Neural cell (in vitro differentiated cells): ENCODE results near the gene TSGA10IP.

ENCODE experiments used
- CTCF ChIP-seq: fragments of 450-650 bp; IDR thresholded peaks from 2 replicates; pipeline ENCODE4 v1.5.1; 2014; ENCODE audit warnings: antibody characterized with exemption, mild to moderate bottlenecking, moderate library complexity; ENCODE audit not compliant: poor library complexity, severe bottlenecking
- EP300 ChIP-seq: fragments of 450-650 bp; conservative IDR thresholded peaks from 2 replicates; pipeline ENCODE4 v1.6.1; 2014; ENCODE audit warnings: antibody characterized with exemption, mild to moderate bottlenecking, moderate library complexity; ENCODE audit not compliant: poor library complexity, severe bottlenecking
- EZH2 ChIP-seq: fragments of 200-600, 300-800 bp; shearing (Covaris generic), sonication (generic); IDR thresholded peaks from 2 replicates; pipeline ENCODE4 v1.6.1; 2014; ENCODE audit warnings: antibody characterized with exemption, low read length, borderline replicate concordance, mild to moderate bottlenecking; ENCODE audit not compliant: insufficient read depth, poor library complexity, severe bottlenecking
- MXI1 ChIP-seq: fragments of 450-650 bp; conservative IDR thresholded peaks from 2 replicates; pipeline ENCODE4 v1.6.1; 2014; ENCODE audit warnings: antibody characterized with exemption, mild to moderate bottlenecking; ENCODE audit not compliant: poor library complexity, severe bottlenecking
- POLR2AphosphoS5 ChIP-seq: IDR thresholded peaks from 2 replicates; pipeline ENCODE4 v1.6.1; 2012
- RAD21 ChIP-seq: fragments of 450-650 bp; conservative IDR thresholded peaks from 2 replicates; pipeline ENCODE4 v1.6.1; 2014; ENCODE audit warnings: antibody characterized with exemption, mild to moderate bottlenecking, moderate library complexity
- REST ChIP-seq: IDR thresholded peaks from 2 replicates; pipeline ENCODE4 v1.6.1; 2012; ENCODE audit warnings: borderline replicate concordance
- SMC3 ChIP-seq: fragments of 450-650 bp; conservative IDR thresholded peaks from 2 replicates; pipeline ENCODE4 v1.6.1; 2014; ENCODE audit warnings: antibody characterized with exemption, mild to moderate bottlenecking, moderate library complexity; ENCODE audit not compliant: poor library complexity
- TAF1 ChIP-seq: IDR thresholded peaks from 2 replicates; pipeline ENCODE4 v1.6.1; 2012; ENCODE audit warnings: low read depth

GRCh38 chr11:65934014-65934413 is 11.3 kb upstream of the TSGA10IP start:
- TF ChIP-seq EZH2 (no peak), CTCF (no peak), RAD21 (no peak), SMC3 (no peak), MXI1 (no peak), POLR2AphosphoS5 (no peak), REST (no peak), EP300 (no peak), TAF1 (no peak)
